Testis (tissue), 2 donors: ENCODE results near the gene AGRN.
"Not testable (repeated sequence)": the region's sequence is repeated elsewhere in the genome, so short reads cannot be mapped to it uniquely, and the experiment has no call there.

ENCODE experiments used
- CTCF ChIP-seq, 3 experiments: fragments of 450-650 bp in 2 of 3; fragments of 200-600 bp in 1 of 3; sonication (generic) in 1 of 3; IDR thresholded peaks; one replicate each; pipeline ENCODE4 v1.5.1; 2016 to 2019; ENCODE audit warnings: antibody characterized with exemption in 3 of 3, mild to moderate bottlenecking in 2 of 3, moderate library complexity in 1 of 3
- POLR2A ChIP-seq: fragments of 450-650 bp; IDR thresholded peaks from one replicate; pipeline ENCODE4 v1.6.1; 2017; ENCODE audit warnings: antibody characterized with exemption, mild to moderate bottlenecking, moderate library complexity

DNA sequence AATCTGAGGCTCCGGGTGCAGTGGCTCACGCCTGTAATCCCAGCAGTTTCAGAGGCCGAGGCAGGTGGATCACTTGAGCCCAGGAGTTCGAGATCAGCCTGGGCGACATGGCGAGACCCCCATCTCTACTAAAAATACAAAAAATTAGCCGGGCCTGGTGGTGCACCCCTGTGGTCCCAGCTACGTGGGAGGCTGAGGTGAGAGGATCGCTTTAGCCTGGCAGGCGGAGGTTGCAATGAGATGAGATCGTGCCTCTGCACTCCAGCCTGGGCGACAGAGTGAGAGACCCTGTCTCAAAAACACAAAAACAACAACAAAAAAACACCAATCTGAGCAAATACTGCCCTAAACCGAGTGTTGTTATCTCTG lies 7.2 kb upstream of the AGRN start:
- not testable (repeated sequence) for TF ChIP-seq CTCF (IDR thresholded peaks at IDR 0.05); POLR2A
